Epithelial cell of proximal tubule (primary cell): ENCODE measurements around the gene KMT2D. TPM values are rescaled to one million over a fixed set of nuclear protein-coding genes. Genes with fewer than 3 reads are reported as not detected.

Experiments used
- DNase-seq: peaks from one replicate; pipeline ENCODE4 v3.0.0-alpha.2; 2011; ENCODE audit warnings: low read depth
- H3K4me3 ChIP-seq: 2 replicates; pipeline ENCODE4 v1.5.1; 2011; ENCODE audit warnings: low read depth, mild to moderate bottlenecking, low read length
- total RNA-seq: library from RNA; depleted of rRNA; stranded (reverse); fragments of >200 nt; gene quantifications from 2 replicates; pipeline ENCODE4 v1.2.3, GENCODE V29; 2015
- TF ChIP-seq, protein P1 (sequence below): conservative IDR thresholded peaks from 2 replicates; pipeline ENCODE4 v1.5.1; 2012; ENCODE audit warnings: low read depth, mild to moderate bottlenecking, low read length

KMT2D gene
- total RNA-seq, 1 donor from 2014 or later = 17.2 TPM

DNA sequence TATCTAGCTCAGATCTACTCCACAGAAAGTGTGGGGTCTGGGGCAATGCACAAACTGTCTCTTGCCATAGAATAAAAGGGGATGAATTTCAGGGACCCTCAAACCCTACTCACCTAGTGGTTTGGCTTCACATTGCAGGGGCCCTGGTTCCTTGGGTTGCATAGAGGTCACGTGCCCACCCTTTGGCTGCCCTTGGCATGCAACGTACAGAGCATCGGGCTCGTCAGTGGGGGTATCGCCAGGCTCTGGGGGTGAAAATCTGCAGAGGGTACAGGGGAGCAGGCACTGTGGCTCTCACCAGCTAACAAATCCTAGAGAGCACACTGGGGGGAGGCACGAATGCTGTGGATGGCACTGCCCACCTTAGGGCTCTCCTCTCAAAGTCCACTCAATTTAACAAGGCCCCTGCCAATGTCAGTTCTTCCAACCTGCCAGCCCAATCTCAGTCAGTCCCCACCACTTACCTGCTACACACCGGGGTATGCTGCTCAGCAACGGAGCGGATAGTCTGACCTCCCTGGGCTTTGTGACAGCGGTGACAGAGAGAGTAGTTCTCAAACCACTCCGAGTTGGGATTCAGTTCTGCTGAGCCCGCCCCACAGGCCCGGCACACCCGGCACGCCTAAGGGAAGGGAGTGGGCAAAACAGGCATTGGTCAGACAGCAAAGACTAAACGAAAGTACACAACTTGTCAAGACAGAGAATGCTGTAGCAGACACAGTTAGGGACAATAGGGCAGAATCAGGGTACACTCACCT lies 8.0 kb downstream of the KMT2D start:
- TF ChIP-seq, protein P1, sequence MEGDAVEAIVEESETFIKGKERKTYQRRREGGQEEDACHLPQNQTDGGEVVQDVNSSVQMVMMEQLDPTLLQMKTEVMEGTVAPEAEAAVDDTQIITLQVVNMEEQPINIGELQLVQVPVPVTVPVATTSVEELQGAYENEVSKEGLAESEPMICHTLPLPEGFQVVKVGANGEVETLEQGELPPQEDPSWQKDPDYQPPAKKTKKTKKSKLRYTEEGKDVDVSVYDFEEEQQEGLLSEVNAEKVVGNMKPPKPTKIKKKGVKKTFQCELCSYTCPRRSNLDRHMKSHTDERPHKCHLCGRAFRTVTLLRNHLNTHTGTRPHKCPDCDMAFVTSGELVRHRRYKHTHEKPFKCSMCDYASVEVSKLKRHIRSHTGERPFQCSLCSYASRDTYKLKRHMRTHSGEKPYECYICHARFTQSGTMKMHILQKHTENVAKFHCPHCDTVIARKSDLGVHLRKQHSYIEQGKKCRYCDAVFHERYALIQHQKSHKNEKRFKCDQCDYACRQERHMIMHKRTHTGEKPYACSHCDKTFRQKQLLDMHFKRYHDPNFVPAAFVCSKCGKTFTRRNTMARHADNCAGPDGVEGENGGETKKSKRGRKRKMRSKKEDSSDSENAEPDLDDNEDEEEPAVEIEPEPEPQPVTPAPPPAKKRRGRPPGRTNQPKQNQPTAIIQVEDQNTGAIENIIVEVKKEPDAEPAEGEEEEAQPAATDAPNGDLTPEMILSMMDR = no peak

DNA sequence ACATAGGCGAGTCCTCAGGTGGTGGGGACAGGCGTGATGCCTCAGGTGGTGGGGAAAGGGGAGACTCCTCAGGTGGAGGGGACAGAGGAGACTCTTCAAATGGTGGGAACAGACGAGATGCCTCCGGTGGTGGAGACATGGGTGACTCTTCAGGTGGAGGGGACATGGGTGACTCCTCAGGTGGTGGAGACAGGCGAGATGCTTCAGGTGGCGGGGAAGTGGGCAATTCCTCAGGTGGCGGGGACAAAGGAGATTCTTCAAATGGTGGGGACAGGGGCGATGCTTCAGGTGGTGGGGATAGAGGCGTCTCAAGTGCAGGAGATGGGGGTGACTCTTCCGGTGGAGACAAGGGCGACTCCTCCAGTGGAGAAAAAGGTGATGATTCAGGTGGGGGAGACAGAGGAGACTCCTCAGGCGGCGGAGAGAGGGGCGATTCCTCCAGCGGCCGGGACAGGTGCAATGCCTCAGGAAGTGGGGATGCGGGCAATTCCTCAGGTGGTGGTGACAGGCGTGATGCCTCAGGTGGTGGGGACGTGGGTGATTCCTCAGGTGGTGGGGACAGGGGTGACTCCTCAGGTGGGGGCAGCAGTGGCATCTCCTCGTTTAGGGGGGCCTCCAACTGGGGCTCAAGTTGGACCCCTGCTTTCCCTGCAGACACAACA lies 8.7 kb downstream of the KMT2D start:
- DNase-seq = no peak
- TF ChIP-seq, protein P1 = no peak
- H3K4me3 ChIP-seq = no peak overlapping the region

More for the DNA sequence above, 8.0 kb downstream of the KMT2D start:
- H3K4me3 ChIP-seq = no peak overlapping the region
- no peak for DNase-seq

DNA sequence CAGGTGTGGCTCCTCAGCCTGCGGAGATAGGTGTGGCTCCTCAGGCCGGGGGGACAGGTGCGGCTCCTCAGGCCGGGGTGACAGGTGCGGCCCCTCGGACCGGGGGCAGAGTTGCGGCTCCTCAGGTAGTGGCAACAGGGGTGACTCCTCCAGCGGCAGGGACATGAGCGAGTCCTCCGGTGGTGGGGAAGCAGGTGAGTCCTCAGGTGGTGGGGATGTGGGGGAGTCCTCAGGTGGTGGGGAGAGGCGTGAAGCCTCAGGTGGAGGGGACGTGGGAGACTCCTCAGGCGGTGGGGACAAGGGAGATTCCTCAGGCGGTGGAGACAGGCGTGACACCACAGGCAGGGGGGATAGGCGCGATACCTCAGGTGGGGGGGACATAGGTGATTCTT lies 9.2 kb downstream of the KMT2D start:
- H3K4me3 ChIP-seq = no peak overlapping the region
- no peak for DNase-seq
- TF ChIP-seq, protein P1 = no peak

DNA sequence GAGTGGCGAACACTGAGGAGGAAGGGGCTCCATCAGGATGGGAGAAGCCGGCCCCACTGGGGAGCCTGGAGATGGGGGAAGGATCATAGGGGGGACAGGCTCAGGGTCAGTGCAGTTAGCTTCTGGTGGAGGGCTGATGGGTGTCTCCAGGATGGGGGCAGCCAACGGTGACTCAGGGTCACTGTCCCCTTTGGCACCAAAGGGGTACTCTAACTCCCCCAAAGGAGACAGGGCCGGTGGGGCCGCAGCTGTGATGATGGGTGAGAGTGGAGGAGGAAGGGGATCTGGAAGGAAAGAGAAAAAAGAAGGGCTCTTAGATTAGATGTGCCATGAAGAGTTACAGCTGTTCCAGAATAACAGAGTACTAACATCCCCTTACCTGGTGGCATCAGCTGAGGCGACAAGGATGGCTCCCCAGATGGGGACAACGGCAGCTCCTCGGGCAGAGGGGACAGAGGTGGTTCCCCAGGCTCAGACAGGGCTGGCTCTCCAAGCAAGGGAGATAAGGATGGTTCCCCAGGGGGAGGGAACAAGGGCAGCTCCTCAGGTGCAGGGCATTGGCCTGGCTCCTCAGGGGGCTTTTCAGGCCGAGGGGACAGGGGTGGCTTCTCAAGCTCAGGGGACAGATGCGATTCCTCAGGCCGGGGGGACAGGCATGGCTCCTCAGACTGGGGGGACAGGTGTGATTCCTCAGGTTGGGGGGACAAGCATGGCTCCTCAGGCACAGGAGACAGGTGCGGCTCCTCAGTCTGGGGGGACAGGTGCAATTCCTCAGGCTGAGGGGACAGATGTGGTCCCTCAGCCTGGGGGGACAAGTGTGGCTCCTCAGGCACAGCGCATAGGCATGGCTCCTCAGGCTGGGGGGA lies 9.9 kb downstream of the KMT2D start:
- no peak for DNase-seq
- no peak overlapping the region for H3K4me3 ChIP-seq
- TF ChIP-seq, protein P1 = no peak

DNA sequence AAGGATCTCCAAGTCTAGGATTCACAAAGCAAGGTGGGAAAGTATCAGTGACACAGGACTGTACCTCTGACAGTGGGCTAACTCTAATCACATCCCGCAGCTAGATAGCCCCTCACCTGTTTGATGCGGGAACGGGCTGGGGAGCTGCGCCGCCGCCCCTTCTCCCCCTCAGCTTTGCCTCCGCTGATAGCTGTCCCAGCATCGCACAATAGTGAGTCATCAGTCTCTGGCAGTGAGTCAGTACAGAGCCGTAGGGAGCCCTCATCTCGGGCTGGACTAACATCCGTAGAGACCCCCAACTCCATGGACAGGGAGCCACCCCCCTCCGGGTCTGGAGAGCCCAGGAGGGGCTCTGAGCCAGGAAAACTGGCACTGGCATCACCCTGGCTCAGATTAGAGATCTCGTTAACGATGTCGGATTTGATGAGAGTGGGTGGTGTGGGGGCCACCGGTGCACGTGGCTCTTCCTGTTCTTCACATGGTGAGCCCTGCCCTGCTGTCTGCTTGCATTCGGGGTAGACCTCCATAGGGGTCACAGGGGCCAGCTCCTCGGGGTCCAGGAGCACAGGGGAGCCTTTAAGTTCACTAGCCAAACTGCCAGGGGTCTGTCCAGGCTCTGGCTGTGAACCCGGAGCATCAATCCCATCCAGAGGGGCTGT lies 10.9 kb downstream of the KMT2D start:
- DNase-seq = no peak
- no peak overlapping the region for H3K4me3 ChIP-seq
- TF ChIP-seq, protein P1 = no peak

DNA sequence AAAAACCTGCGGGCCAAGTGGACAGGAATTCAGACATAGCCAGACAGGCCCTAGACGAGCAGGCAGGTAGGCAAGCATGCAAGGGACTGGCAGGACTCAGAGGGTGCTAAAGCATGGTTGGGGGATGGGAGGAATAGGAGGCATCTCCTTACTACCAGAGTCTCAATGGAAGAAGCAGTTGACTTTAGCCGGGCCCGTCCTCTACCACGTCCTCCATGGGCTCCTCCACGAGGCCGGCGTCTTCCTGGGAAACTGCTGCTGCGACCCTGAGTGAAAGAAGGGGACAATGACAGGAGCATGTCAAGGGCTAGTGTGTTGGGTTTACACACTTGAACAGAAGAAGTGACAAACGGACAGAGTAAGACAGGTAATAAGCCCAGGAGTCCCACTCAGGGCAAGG lies 11.6 kb downstream of the KMT2D start:
- TF ChIP-seq, protein P1 = no peak
- no peak overlapping the region for H3K4me3 ChIP-seq
- DNase-seq = no peak
